Heart right ventricle (tissue), 16 donors: ENCODE data around the gene SMYD3. TPM values are rescaled to one million over a fixed set of nuclear protein-coding genes. Genes with fewer than 3 reads are reported as not detected.

Source experiments
- ATAC-seq, 8 donors: fragments of 200-7000 bp; cut with Tn5 transposase; one replicate each; pipeline ENCODE4 v1.9.1; 2020; ENCODE audit warnings: mild to moderate bottlenecking in 8 of 8, moderate library complexity in 8 of 8, moderate number of reproducible peaks in 1 of 8
- DNase-seq, 2 donors: peaks; one replicate each; pipeline ENCODE4 v3.0.0-alpha.2; 2020
- H3K27ac ChIP-seq, 10 donors: fragments of 200-600 bp; sonication (generic) in 2 of 10; one replicate each; pipeline versions ENCODE4 v1.5.0 to v1.8.0; 2020 to 2022; ENCODE audit warnings: mild to moderate bottlenecking in 3 of 10
- H3K27me3 ChIP-seq, 7 donors: fragments of 200-600 bp; one replicate each; pipeline ENCODE4 v1.8.0; 2021 to 2022; ENCODE audit warnings: mild to moderate bottlenecking in 2 of 7
- H3K36me3 ChIP-seq, 9 donors: fragments of 200-600 bp; sonication (generic) in 1 of 9; one replicate each; pipeline versions ENCODE4 v1.5.0 to v1.8.0; 2020 to 2022; ENCODE audit warnings: mild to moderate bottlenecking in 2 of 9
- H3K4me1 ChIP-seq, 9 donors: fragments of 200-600 bp; sonication (generic) in 1 of 9; one replicate each; pipeline versions ENCODE4 v1.5.0 to v1.8.0; 2020 to 2022; ENCODE audit warnings: mild to moderate bottlenecking in 4 of 9
- H3K4me3 ChIP-seq, 10 donors: fragments of 200-600 bp; sonication (generic) in 2 of 10; one replicate each; pipeline versions ENCODE4 v1.5.0 to v1.8.0; 2020 to 2022; ENCODE audit warnings: mild to moderate bottlenecking in 7 of 10, moderate library complexity in 2 of 10
- H3K9me3 ChIP-seq, 11 donors: fragments of 200-600 bp in 10 of 11; sonication (generic) in 2 of 11; one replicate each; pipeline versions ENCODE4 v1.5.0 to v1.8.0; 2013 to 2022; ENCODE audit warnings: mild to moderate bottlenecking in 2 of 11, control low read depth in 1 of 11, moderate library complexity in 1 of 11
- WGBS, 2 donors: extraction: QIAGEN DNeasy Blood & Tissue Kit; methylation state at CpG; one replicate each; pipeline ENCODE4 v1.1.7; 2013; ENCODE audit warnings: inconsistent platforms in 1 of 2; 5-methylcytosine and 5-hydroxymethylcytosine counted together
- intact Hi-C, 10 donors: fragments of 100-400 bp; cut with DNase I; formaldehyde crosslinking; loops; one replicate each; pipeline versions ENCODE4 v1.11.1 to v1.14.2; 2022
- polyA plus RNA-seq, 2 donors: library from polyadenylated mRNA; stranded (reverse); fragments of 200-250 nt; gene quantifications; one replicate each; pipeline ENCODE4 v1.2.3, GENCODE V29; 2013
- total RNA-seq, 10 donors: library from RNA; stranded (reverse); fragmentation: NEBNext Ultra II Directional in 3 of 10; extraction: Animal tissue kit (Norgen Biotek cat#: 25700) in 3 of 10; gene quantifications; one replicate each; pipeline versions ENCODE4 v1.2.1 to v1.2.4, GENCODE V29; 2021 to 2023
- TF ChIP-seq, protein P1 (sequence below), 9 donors: fragments of 200-600 bp; sonication (generic) in 2 of 9; IDR thresholded peaks; one replicate each; pipeline versions ENCODE4 v1.5.0 to v1.8.0; 2021 to 2022; ENCODE audit warnings: antibody characterized with exemption in 9 of 9, mild to moderate bottlenecking in 5 of 9, moderate library complexity in 1 of 9
- donor health status: Arrhythmogenic right ventricular cardiomyopathy.
- donor health status: ischemic (EF 13 %, LVEDD 7.1; RV severe dilation, severe dysfunction).
- donor health status: healthy with polysubstance abuse.
- donor health status: DM: no; HTN: yes; CAD: no.
- donor health status: DM: no; HTN: no; CAD: no.
- donor health status: ischemic (EF 25% LVEDD 6.9; RV normal size, moderate dysfunction).
- donor health status: ischemic (EF 25% LVEDD 5.7; RV mildly dilated, moderate dysfunction).
- donor health status: healthy.
- donor health status: DM: yes; HTN: yes; CAD: no.
- donor health status: Ischemic cardiomyopathy.
- donor health status: ischemic (EF 35%, LVEDD 5.7; RV mildly dilated, moderate dysfunction).
- donor health status: nonischemic (EF 11% LVEDD 7.7; RV severe dilation, severe dysfunction).
- donor health status: DM: yes; HTN: yes; CAD: no.
- donor health status: PGD.
- donor health status: ischemic (EF 29% LVEDD 5.4; RV normal size, mild dysfunction).
- donor health status: nonischemic (EF 23%, LVEDD 6.1; RV moderate dilation, normal function).

SMYD3 gene
- total and polyA plus RNA-seq, 12 donors, result 5.9 to 13.9 (median 8.1) TPM

- no peak for DNase-seq
- Histone ChIP-seq H3K27ac (no peak overlapping the region), H3K9me3 (no peaks in the 10 kb centered on the region), H3K36me3 (no peaks in the 10 kb centered on the region), H3K4me1 (no peaks in the 10 kb centered on the region), H3K27me3 (no peaks in the 10 kb centered on the region), H3K4me3 (no peak overlapping the region)
- intact Hi-C loops, result no loop called here
- 80 to 90% methylated on average over 8 of the region's 8 CpGs for WGBS, 2 donors
- no peak for ATAC-seq
- TF ChIP-seq, protein P1, sequence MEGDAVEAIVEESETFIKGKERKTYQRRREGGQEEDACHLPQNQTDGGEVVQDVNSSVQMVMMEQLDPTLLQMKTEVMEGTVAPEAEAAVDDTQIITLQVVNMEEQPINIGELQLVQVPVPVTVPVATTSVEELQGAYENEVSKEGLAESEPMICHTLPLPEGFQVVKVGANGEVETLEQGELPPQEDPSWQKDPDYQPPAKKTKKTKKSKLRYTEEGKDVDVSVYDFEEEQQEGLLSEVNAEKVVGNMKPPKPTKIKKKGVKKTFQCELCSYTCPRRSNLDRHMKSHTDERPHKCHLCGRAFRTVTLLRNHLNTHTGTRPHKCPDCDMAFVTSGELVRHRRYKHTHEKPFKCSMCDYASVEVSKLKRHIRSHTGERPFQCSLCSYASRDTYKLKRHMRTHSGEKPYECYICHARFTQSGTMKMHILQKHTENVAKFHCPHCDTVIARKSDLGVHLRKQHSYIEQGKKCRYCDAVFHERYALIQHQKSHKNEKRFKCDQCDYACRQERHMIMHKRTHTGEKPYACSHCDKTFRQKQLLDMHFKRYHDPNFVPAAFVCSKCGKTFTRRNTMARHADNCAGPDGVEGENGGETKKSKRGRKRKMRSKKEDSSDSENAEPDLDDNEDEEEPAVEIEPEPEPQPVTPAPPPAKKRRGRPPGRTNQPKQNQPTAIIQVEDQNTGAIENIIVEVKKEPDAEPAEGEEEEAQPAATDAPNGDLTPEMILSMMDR (IDR thresholded peaks at IDR 0.05), result no peak
These were observed 544.6 kb downstream of the SMYD3 start for GRCh38 chr1:245962453-245962852.

DNA sequence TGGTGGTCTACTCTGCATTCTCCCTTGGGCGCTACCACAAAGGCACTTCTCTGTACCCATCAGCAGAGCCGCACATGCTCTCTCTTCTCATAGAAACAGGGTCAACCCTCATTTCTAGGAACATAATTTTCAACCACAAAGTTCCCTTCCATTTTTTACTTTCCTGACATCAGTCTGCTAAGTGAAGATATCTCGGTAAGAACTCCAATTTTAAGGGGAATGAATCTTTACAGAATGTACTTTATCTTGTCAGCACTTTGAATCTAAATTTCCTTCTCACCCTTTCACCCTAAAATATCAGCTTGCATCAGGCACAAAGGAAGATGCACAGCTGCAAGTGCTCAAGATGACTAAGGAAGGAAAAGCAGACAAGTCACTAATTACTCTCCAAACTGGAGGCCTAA is 545.9 kb downstream of the SMYD3 start:
- intact Hi-C loops, result no loop called here
- 88% methylated on average over 3 of the region's 3 CpGs for WGBS, 2 donors

GRCh38 chr1:245960171-245960570 is 546.9 kb downstream of the SMYD3 start:
- no peaks in the 10 kb centered on the region for H3K36me3 ChIP-seq
- intact Hi-C loops, result no loop called here
- DNase-seq, result no peak
- no peaks in the 10 kb centered on the region for H3K9me3 ChIP-seq
- H3K4me3 ChIP-seq, result no peak overlapping the region
- H3K27me3 ChIP-seq, result no peaks in the 10 kb centered on the region
- ATAC-seq, result no peak
- no peak overlapping the region for H3K27ac ChIP-seq
- TF ChIP-seq, protein P1 (IDR thresholded peaks at IDR 0.05), result no peak
- WGBS, 2 donors, result 89% methylated on average over 4 of the region's 4 CpGs
- H3K4me1 ChIP-seq, result no peaks in the 10 kb centered on the region

More for the DNA sequence above, 545.9 kb downstream of the SMYD3 start:
- H3K4me1 ChIP-seq, result no peaks in the 10 kb centered on the region
- H3K27me3 ChIP-seq, result no peaks in the 10 kb centered on the region
- TF ChIP-seq, protein P1 (IDR thresholded peaks at IDR 0.05), result no peak
- H3K9me3 ChIP-seq, result no peaks in the 10 kb centered on the region
- H3K27ac ChIP-seq, result no peak overlapping the region
- DNase-seq (no peak), ATAC-seq (no peak)
- H3K4me3 ChIP-seq, result no peak overlapping the region
- H3K36me3 ChIP-seq, result no peaks in the 10 kb centered on the region

- 94 to 98% methylated on average over 6 of the region's 6 CpGs for WGBS, 2 donors
- Histone ChIP-seq H3K27me3 (no peaks in the 10 kb centered on the region), H3K27ac (no peak overlapping the region), H3K36me3 (no peaks in the 10 kb centered on the region), H3K4me1 (peaks cover 0 to 15% (median 5%) of the 10 kb centered on the region in 9 donors), H3K9me3 (no peaks in the 10 kb centered on the region), H3K4me3 (no peak overlapping the region)
- DNase-seq (no peak), ATAC-seq (no peak)
- intact Hi-C loops, result no loop called here
- TF ChIP-seq, protein P1 (IDR thresholded peaks at IDR 0.05), result no peak
These were observed 549.1 kb downstream of the SMYD3 start for GRCh38 chr1:245958016-245958415.
